LNCAP (cell line): ENCODE measurements around the gene CACNA1G.

Experiments
- TF ChIP-seq, protein P1 (sequence below): fragments of 450-650 bp; IDR thresholded peaks from 2 replicates; pipeline ENCODE4 v1.5.1; 2017; ENCODE audit warnings: mild to moderate bottlenecking

The CACNA1G gene

DNA sequence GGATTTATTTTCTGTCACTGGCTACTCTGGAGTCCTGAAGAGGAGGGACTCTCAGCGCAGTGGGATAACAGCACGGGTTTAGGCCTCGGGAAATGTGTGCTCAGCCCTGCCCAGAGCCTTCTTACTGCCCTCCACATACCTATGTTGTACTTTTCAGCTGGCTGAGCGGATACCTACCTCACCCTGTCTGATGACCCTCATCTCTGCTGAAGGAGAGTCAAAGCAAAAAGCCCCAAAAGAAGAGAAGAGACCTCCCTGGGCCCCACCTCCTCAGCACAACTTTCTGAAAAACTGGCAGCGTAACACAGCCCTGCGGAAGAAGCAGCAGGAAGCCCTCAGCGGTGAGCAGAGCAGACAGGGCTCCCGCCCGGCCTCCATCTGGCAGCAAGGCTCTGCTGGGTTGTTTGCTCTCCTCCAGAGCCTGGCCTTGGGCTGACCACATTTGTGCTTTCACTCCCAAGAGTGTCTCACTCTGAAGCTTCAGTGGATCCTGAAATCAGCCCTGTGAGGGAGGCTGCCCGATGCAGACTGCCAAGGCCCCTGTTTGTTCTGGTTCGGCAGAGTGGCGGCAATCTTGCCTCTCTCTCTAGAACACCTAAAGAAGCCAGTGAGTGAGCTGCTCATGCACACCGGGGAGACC lies 42.0 kb upstream of the CACNA1G start:
- TF ChIP-seq, protein P1, sequence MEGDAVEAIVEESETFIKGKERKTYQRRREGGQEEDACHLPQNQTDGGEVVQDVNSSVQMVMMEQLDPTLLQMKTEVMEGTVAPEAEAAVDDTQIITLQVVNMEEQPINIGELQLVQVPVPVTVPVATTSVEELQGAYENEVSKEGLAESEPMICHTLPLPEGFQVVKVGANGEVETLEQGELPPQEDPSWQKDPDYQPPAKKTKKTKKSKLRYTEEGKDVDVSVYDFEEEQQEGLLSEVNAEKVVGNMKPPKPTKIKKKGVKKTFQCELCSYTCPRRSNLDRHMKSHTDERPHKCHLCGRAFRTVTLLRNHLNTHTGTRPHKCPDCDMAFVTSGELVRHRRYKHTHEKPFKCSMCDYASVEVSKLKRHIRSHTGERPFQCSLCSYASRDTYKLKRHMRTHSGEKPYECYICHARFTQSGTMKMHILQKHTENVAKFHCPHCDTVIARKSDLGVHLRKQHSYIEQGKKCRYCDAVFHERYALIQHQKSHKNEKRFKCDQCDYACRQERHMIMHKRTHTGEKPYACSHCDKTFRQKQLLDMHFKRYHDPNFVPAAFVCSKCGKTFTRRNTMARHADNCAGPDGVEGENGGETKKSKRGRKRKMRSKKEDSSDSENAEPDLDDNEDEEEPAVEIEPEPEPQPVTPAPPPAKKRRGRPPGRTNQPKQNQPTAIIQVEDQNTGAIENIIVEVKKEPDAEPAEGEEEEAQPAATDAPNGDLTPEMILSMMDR = no peak

DNA sequence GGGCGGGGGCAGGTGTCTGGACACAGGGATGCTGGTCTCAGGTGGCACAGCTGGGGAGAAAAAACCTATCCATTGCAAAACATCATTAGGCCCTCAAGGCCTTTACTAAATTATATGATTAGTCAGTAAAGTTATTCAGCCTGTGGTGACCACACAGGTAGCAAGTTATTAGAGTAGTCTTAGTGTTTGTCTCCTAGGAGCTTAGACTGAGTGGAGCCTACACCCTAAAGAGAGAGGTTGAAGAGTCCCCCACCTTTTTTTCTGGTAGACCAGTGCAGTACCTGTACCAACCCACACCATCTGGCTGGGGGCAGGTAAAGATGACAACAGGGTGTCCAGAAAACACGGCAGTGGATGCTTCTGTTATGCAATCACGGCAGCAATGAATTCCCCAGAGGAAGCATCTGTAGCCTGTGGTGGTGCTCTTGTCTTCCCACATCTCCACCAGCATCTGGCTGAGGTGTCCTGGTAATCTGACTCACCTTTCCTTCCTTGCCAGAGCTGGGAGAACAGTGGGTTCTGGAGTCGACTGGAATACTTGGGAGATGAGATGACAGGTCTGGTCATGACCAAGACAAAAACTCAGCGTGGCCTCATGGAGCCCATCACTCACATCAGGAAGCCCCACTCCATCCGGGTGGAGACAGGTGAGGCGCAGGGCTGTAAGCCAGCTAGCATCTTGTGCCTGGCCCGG lies 41.2 kb upstream of the CACNA1G start:
- TF ChIP-seq, protein P1 = no peak

DNA sequence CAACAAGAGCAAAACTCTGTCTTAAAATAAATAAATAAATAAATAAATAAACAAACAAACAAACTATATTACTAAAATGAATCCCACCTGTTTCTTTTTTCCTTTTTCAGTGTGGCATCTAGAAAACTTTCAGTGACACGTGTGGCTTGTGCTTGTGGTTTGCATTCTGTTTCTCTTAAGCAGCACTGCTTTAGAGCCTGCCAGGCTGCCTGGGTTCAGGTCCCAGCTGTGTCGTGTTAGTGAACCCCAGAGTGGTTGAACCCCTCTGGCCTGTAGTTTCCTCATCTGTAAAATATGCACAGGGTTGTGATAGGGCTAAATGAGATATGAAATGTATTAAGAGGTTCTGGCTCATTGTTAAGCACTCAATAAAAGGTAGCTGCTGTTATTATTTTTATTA lies 40.0 kb upstream of the CACNA1G start:
- TF ChIP-seq, protein P1 = no peak

DNA sequence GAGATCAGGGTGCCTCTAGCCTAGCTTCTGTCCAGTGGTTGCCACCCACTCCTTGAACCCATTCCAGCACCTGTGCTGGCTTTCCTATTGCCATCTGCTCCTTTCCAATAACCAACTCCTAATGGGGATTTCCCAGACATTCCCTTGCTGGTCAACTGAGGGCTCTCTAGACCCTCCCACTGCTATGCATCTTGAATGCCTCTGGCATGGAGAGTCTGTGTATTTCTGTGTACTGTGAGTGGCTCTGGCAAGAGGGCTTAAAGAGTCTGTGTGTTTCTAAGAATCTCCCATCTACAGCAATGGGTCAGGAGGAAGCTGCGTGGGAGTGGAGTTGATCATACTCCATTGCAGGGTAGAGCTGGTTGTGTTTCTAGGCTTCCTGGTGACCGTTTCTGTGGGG lies 39.0 kb upstream of the CACNA1G start:
- TF ChIP-seq, protein P1 = no peak

DNA sequence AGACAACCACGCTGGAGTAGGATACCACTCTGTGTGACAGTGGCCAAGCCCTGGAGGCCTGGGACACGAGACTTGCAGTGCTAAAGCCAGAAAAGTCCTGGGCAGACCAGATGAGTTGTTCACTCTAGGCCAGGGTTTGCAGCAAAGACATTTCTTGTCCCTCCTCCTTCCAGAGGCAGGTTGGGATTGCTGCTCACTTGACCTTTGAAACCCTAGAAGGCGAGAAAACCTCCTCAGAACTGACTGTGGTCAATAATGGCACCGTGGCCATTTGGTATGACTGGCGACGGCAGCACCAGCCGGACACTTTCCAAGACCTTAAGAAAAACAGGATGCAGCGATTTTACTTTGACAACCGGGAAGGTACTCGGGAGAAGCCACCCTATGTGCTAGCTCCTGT lies 37.7 kb upstream of the CACNA1G start:
- TF ChIP-seq, protein P1 = no peak

DNA sequence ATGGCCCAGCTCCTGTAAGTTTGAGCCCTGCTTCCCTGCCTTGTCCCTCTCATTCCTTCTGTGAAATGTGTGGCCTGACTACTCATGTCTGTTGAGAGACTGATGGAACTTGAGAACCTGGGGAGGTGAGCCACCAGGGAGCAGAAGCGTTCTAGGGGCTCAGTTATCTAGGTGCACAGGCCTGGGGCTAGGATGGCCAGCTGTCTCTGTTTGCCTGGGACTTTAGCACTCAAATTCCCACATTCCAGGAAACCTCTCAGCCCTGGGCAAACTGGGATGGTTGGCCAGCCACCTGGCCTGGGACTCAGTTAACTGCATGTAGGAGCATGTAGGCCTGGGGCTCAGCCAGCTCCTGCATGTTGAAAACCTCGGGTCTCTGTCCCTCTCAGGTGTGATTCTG lies 37.3 kb upstream of the CACNA1G start:
- TF ChIP-seq, protein P1 = no peak

DNA sequence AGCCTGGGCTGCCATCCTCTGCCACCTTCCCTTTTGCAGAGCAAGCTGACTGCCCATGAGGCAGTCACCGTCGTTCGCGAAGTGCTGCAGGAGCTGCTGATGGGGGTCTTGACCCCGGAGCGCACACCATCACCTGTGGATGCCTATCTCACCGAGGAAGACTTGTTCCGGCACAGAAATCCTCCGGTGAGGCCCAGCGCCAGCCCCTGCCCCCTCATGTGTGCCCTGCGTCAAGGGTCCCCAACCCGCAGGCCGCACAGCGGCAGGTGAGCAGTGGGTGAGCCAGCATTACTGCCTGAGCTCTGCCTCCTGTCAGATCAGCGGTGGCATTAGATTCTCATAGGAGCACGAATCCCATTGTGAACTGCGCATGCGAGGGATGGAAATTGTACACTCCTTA lies 35.7 kb upstream of the CACNA1G start:
- TF ChIP-seq, protein P1 = no peak
